Astrocyte of the hippocampus (primary cell): Measurements from ENCODE around the gene OR2T35.
"Not testable (repeated sequence)": the region's sequence is repeated elsewhere in the genome, so short reads cannot be mapped to it uniquely, and the experiment has no call there.

Experiments used
- DNase-seq: peaks from one replicate; pipeline ENCODE4 v3.0.0; 2011; ENCODE audit warnings: low read depth, low spot score

OR2T35 gene, protein sequence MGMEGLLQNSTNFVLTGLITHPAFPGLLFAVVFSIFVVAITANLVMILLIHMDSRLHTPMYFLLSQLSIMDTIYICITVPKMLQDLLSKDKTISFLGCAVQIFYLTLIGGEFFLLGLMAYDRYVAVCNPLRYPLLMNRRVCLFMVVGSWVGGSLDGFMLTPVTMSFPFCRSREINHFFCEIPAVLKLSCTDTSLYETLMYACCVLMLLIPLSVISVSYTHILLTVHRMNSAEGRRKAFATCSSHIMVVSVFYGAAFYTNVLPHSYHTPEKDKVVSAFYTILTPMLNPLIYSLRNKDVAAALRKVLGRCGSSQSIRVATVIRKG

DNA sequence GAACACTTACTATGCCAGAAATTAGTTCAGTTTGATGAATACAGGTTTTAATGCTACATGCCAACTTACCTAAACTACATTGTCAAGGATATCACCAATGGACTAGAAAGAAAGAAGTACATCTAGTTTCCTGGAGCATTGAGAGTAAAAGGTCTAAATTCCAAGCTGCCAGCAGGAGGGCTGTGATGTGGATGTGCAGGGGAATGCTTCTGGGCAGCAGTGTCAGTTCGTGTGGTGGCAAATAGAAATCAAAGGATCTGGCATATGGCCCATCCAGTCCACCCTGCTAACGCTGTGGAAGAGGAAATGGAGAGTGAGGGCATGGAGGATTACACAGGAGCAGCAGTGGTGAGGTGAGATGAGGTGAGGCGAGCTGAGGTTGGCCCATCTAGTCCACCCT lies at the start of gene OR2T35:
Gene OR2T35, minus strand, starts transcription at position 101 of the 400 bp plus-strand sequence. CDS start 6,020 bp downstream, outside the sequence.
- DNase-seq = not testable (repeated sequence)

DNA sequence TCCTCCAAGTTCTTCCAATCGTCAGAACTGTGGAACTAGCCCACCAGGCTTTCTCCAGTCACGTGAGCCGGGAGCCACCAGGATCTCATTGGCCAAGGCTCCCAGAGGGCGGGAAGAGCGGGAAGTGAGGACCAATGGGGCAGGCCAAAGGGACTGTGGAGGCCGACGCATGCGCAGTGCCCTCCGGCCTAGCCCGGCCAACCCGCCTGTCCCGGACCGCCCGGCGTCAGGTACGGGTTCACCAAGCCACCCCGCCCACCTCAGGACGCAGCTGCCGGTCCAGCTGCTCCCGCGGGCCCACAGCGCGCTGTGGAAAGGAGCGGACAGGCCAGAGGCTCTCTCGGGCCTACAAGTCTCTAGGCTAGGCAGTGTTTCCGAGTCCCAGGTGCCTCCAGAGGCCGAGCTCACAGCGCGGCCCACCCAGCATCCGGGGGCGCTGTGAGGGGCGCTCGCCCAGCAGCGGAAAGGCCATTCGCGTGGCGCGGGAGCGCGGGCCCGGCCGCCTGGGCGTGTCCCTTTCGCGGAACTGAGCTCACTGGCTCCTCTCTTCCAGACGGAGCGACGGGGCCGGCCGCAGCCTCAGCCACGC lies 46.6 kb upstream of the OR2T35 start:
- DNase-seq = no peak

DNA sequence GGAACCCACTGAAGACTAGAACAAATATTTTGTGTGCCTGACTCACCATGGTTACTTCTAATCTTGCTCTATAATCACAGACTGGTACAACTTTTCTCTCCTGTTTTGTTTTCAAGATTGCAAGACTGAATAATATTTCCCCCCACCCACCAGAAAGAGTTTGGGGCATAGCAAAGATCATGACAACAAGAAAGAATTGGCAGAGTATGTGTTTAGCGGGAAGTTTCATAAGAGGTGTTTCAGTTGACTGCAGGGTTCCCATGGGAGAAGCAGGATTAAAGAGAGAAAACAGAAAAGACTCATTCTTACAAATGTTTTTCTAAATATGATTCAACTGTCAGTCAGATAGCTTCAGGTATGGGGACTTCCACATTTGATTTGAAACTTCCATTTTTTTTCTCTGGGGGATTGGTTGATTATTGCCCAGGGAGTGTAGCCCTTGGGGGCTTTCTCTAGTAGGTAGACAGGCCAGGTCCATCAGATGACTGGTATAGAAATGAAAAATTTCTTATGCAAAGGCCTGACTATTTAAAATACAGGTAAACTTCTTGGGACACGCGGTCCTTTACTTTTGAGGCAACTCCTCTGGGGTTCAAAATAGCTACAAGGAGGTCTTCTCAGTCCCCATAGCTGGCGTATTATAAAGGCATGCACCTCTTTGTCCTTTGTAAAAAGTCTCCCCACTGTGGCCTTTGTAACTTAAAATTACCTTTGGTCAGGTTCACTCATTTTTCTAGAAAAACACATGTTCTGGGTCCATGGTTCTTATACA lies 43.6 kb upstream of the OR2T35 start:
- DNase-seq = no peak

DNA sequence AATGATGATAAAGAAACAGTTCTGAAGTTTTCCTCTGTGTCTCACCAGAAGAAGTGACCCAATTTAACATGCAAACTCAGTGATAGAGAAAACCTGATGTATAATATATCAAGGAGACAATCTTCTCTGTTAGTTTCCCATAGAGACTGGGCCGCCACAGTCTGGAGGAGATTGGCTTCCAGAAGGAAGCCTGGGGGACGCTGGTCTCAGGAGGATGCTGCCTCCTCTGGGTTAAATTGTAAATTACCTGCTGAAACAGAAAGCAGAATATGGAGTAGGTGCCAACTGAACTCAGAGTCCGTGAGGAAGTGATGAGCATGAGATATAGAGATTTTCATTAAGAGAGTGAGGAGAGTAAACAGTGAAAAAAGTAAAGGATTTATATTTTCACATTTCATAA lies 41.7 kb upstream of the OR2T35 start:
- DNase-seq = no peak

DNA sequence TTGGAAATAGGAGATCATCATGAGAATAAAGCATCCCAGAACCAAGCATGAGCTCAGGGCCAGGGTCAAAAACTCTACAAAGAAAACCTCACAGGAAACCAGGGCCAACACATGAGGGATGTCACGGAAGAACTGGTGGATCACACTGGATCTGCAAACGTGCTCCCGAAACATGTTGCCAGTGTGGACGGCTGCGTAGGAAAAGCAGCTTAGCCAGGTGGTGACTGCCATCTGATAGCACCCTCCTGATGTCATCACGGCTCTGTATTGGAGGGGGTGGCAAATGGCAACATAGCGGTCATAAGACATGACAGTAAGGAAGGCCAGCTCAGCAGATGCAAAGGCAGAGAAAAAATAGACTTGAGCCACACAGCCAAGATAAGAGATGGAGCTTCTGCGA lies 36.6 kb upstream of the OR2T35 start:
- no peak for DNase-seq

DNA sequence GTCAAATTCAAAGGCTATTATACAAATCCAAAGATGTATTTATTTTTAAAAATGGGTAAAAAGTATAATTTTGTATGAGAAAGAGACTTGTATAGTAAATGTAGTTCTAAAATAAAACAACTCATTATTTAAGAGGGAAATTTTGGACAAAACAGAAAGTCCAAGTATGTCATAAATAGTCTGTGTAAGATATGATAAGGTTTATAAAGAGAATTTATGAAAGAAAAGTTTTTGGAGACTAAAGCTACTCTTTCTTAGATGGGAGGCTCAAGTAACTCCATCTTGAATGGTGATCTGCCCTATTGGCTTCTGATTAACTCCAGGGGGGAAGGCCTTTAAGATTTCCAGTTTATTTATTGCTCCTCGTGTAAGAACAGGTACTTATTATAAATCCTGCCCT lies 24.9 kb upstream of the OR2T35 start:
- peak; percentile 1 for DNase-seq

DNA sequence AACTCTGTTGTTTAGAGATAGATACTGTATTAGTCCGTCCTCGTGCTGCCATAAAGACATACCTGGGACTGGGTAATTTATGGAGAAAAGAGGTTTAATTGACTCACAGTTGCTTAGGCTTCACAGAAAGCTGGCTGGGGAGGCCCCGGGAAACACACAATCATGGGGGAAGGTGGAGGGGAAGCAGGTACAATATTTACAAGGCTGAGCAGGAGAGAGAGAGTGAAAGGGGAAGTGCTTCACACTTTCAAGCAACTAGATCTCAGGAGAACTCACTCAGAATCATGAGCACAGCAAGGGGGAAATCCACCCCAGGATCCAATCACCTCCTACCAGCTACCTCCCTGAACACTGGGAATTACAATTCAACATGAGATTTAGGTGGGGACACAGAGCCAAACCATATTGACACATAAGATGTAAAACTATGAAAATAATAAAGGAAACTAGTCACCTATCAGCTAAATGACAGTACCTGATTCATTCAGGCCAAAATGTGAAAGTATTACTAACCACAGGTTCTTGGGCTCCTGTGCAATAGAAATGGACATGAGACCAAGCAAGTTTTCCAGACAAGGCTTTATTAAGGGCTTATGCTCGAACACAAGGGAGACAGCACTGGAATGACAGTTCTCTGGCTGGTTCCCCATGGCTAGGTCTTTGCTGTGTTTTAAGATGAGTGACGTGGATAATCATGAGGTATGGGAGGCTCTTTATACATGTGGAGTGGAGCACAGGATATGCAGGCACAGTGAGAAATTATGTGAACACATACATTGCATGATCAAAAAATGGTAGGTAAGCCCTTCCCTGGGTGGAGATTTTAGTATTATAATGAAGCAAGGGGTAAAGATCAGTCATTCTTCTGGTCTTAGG lies 18.6 kb upstream of the OR2T35 start:
- DNase-seq = not testable (repeated sequence)

DNA sequence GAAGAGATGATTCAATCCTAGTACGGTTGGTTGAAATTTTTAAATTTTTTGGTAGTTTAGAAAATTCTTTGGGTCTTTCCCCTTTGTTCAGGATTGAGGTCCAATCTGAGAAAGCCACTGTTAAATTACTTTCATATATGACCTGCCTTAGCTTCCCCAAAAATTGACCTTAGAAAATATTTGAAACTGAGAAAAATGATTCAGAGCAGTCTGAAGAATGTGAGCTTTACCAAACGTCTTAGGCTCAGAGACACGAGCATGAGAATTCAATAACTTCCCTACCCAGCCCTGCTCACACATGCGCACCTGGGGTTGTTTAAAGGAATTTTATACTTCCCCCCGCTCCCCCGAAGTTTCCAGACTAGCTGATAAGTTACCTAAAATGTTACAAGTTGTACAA lies 11.7 kb upstream of the OR2T35 start:
- not testable (repeated sequence) for DNase-seq

DNA sequence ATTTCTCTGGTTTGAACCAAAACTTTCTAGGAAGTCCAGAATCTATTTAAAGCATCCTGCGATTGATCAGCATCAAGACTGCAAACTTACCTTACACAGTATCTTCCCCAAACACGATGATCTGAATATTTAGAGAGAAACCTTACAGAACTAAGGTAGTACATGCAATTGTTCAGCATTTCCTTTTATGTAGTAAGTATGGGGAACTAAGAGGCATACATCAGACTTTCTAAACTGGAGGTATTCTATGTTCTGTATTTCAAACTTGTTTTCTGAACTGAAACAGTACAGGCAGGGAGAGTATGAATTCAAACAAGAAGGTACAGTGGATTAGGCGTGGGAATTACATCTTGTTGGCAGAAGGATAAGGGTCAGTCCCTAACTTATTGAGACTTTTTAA lies 10.3 kb upstream of the OR2T35 start, which contains the start of gene OR2T27:
Gene OR2T27, minus strand, starts transcription at position 175 of the 400 bp plus-strand sequence. CDS start 4,644 bp downstream, outside the sequence.
- not testable (repeated sequence) for DNase-seq

DNA sequence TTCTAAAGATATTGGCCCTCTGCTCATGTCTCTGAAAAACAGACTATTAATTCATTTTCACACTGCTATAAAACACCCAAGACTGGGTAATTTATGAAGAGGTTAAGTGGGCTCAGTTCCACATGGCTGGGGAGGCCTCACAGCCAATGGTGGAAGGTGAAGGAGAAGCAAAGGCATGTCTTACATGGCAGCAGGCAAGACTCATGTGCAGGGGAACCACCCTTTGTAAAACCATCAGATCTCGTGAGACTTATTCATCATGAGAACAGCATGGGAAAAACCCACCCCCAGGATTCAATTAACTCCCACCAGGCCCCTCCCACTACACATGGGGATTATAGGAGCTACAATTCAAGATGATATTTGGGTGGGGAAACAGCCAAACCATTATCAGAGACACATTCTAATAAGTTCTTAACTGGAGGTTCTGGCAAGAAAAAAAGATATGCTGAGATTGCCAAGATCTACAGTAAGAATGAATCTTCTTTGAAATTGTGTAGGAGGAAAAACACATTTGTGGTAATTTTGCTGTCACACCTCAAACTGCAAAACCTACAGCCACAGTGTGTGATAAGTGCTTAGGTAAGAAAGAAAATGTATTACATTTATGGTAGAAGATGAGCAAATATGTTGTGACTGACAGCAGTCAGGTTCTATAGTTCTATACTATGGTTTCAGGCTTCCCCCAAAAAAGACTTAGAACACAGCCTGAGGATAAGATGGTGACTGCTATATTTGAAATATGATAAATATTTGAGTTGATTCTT lies 3.9 kb upstream of the OR2T35 start:
- not testable (repeated sequence) for DNase-seq

DNA sequence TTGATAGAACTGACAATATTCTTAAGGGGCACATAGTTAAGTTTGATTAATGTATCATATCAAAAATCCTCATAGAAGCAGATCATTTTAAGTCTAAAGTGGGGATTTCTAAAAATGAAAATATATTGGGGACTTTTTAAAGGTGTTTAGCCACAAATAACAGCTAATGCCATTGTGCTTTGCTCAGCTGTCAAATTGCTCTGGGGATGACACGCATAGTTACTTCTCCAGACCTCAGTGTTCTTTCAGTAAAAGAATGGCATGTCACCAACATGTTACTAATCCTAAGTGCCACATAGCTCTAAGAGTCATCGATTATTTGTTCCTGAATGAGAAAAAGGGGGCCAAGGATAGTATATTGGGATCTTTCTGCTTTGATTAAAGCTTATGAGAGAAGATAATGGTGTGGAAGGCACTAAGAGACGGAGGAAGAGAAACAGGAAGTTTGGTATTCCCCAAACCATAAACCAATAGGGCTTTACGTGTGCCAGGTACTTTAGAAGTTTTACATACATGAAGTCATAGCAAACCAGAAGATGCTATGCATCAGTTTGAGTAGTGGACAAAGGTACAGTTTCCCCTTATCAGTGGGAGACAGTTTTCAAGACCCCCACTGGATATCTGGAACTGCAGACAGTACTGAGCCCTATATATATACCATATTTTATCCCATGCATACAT lies 2.0 kb downstream of the OR2T35 start:
- not testable (repeated sequence) for DNase-seq

DNA sequence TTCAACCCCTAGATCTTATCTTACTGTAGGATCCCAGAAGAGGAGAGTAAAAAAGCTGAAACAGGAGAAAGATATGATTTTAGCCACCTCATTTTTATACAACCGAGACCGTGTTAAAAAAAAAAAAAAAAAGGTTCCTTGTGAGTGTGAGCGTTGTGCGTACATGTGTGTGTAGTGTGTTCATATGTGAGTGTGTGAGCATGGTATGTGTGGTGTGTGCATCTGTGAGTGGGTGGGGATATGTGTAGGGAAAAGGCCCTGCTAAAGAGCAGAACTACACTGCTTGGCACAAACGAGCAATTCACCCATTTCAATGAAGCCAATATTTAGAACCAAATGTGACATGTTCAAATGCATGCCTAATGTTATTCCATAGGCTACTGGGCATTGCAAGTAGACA lies 3.5 kb downstream of the OR2T35 start:
- not testable (repeated sequence) for DNase-seq

DNA sequence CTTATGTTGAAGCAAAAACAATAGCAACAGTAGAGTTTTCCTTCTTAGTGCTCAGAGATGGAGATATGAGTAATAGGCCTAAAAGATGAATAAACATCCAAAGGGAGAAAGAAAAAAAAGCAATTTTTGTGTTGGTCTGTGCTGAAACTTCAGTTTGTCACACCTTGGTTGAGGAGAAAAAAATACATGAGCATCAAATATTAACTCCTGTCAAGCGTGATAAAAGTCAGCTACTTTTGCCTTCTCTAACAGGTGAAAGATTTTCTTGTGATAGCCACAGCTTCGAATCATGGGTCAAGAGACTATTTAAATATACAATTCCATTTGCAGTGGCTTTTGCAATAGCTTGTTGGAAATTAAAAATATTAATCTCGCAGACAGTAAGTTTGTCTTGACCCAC lies 4.2 kb downstream of the OR2T35 start:
- not testable (repeated sequence) for DNase-seq

DNA sequence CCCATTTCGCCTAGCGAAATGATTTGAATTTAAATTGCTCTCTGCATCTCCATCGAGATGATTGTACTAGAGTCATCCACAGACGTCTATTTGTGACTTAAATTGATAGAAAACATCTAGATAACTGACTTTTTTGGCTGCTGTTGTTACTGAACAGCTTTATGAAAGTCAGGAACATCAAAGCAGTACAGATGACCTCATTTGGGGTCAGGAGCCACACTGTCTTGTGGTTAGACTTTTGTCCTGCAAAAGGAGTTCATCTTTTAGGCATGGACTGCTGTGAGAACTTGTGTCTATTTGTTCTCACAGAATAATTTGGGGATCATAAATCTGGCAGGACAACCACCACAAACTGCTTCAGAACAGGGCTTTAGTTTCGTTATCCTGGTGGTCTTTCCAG lies 5.4 kb downstream of the OR2T35 start:
- DNase-seq = not testable (repeated sequence)

DNA sequence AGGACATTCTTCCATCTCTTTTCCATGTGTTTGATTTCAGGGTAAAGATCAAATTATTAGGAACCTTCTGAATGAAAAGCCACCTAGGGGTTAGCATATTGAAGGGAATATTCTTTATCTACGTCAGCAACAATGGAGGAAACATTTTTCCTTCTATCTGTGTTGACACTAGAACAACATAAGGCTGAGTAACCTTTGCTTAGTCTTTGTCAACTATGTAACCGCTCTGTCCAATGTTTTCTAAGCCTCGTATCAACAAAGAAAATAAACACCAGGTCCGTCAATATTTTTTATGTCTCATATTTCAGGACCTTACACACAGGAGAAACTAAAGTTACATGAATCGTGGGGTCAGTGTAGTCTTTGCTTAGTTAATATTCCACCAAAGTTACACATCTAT lies 8.5 kb downstream of the OR2T35 start:
- not testable (repeated sequence) for DNase-seq

DNA sequence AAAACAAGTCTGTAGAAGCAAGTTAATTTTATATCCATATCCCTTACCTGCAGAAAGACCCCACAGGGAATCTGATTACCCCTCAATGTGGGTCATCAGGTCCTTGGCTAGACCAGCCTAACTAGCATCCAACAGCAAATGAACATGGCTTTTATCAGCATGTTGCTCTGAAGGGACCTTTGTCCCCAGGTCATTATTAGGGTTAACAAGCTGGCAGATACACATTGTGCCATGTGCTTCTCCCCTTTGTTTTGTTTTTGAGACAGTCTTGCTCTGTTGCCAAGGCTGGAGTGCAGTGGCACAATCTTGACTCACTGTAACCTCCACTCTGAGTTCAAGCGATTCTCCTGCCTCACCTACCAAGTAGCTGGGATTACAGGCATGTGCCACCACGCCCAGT lies 10.1 kb downstream of the OR2T35 start, which contains the start of gene OR2T11:
Gene OR2T11, minus strand, starts transcription at position 101 of the 400 bp plus-strand sequence. CDS start 7,963 bp downstream, outside the sequence.
- not testable (repeated sequence) for DNase-seq

DNA sequence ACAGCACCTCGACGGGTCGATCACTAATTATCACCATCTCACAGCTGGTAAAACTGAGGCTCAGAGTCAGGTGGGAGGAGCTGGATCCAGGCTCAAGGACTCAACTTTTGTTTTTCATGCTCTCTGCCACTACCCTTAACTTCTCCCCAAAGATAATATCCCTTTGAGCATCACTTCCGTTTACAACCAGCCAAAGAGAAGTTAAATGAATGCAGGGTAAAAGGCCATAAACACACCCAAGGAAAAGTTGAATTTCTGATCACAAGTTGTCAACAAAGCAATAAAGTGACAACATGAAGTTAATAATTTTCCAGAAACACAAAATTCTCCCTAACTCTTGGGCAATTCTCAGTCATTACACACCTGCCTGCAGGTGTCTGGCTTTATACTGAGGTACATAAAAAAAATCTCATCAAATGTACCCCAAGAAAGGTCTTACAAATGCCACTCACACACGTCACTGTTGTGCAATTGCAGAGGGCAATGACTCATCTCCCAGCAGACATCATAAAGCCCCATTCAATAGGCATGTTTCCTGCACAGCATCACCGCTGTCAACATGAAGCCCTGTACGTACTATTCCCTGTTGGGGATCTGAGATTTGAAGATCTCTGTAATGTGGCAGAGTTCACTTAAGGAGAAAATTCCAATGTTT lies 13.6 kb downstream of the OR2T35 start:
- DNase-seq = no peak

DNA sequence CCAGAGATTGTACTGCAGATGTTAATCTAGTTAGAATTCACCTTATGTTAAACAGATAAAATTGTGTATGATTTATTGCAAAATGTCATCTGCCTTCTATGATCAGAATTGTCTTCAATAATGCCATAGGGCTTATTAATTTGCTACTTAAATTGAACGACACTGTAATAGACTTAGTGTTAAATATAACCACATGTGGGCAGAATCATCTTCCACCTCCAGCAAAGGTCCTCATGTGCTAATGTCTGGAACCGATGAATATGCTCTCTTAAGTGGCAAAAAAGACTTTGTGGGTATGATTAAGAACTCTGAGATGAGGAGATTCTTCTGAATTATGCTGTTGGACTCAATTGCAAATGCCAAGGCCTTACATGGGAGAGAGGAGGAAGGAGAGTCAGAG lies 14.5 kb downstream of the OR2T35 start:
- DNase-seq = no peak
